Activated naive CD4-positive, alpha-beta T cell treated with anti-CD3 and anti-CD28 coated beads, Interleukin-2, amount 50 U/mL, for 16 hours (primary cell): Measurements from ENCODE around the gene GTSE1.
"Not testable (repeated sequence)": the region's sequence is repeated elsewhere in the genome, so short reads cannot be mapped to it uniquely, and the experiment has no call there.

ENCODE experiments used
- DNase-seq: peaks from one replicate; pipeline ENCODE4 v3.0.0-alpha.2; 2020

Gene GTSE1

DNA sequence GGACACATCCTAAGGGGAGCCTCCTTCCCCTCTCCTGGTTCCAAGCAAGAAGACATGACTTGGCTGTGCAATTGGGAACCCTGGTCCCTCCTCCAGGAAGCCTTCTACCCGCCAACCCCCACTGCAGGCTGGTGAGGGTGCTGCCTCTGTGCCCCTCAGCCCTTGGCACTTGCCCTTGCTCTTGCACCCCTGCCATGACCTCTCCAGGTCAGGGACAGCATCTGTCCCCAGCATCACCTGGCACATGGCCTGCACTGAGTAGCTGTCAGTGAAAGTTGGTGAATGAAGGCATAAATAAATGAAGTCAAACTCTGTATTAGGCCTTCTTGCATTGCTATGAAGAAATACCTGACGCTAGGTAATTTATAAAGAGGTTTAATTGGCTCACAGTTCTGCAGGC, 1.9 kb upstream of the GTSE1 start:
- DNase-seq, result no peak

DNA sequence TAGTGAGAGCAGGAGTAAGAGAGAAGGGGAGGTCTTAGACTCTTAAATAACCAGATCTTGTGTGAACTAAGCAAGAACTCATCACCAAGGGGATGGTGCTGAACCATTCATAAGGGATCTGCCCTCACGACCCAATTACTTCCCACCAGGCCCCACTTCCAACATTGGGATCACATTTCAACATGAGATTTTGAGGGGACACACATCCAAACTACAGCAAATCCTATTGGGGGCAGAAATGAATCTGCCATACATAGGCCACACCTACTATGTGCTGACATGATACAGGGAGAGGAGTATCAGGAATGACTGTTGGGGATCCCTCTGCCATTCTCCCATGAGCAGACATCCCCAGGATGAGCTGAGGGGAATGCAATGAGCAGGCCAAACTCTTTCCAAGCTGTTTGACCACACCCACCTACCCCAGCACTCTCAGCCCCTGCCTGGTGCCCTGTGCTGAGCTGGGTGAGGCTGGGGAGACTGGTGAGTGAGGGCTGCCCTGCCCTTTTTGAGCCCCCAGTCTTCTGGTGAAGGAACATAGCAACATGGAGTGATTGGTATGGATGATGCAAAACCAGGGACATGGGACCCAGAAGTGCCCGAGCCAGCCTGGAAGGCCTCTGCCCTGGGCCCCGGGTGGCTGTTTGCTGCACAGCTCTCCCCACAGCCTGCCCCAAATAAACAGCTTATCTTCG, 1.2 kb upstream of the GTSE1 start:
- DNase-seq, result no peak

DNA sequence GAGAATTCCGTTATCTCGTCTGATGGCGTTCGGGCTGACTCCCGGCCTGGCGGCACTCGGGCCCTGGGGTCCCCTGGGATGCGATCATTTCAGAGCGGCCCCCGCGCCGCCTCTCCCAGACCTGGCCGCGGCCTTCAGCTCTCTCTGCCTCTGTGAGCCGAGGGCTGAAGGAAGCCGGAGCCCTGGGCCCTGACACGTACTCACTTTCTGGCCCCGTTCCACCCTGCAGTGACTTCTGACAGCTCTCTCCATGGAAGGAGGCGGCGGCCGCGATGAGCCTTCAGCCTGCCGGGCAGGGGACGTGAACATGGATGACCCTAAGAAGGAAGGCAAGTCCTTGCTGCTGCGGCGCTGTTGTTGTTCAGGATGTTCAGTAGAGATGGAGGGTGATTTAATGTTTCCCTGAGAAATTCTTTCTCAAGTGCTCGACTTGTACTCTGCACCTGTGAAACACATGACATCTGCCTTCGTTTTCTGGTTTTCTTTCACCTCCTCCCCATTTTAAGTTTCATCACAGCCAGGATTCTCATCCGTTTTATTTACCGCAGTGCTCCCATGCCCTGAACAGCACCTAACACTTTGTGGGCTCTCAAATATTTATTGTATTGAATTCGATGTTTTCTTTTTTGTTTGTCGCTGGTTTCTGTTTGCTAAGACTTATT, 612 bp downstream of the GTSE1 start:
- no peak for DNase-seq

DNA sequence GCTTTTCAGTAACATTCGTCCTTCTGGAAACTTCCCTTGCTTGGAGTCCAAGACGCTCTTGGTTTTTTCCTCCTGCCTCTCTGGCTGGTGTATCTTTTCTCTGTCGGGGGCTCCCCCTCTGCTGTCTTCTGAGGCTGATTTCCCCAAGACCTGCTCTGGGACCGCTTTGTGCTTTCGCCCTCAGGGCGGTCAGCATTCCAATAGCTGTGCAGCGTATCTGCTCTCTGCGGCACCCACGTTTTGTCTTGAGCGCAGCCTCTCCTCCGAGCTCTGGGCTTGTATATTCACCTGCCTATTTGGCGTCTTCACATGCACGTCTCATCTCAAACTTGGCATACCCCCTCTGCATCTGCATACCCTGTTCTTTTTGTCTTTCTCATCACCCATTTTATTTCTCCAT, 2.4 kb downstream of the GTSE1 start:
- DNase-seq, result no peak

DNA sequence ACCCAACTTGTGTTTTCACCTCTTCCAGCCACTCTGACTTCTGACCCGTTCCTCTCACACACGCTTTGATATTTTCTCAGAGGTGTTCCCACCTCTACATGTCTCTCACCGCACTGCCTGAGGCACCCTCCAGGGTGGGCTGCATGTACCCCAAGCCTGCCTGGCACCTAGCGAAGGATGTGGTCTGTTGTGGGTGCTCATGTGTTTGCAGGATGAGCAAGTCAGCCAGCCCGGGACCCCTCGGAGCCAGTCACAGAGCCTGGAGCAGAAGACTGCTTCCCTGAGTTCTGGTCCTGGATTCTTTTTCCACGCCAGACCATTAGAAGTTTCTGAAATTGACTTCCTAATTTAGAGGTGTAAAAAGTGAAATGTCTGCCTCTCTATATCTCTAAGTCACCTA, 3.8 kb downstream of the GTSE1 start:
- DNase-seq, result no peak

DNA sequence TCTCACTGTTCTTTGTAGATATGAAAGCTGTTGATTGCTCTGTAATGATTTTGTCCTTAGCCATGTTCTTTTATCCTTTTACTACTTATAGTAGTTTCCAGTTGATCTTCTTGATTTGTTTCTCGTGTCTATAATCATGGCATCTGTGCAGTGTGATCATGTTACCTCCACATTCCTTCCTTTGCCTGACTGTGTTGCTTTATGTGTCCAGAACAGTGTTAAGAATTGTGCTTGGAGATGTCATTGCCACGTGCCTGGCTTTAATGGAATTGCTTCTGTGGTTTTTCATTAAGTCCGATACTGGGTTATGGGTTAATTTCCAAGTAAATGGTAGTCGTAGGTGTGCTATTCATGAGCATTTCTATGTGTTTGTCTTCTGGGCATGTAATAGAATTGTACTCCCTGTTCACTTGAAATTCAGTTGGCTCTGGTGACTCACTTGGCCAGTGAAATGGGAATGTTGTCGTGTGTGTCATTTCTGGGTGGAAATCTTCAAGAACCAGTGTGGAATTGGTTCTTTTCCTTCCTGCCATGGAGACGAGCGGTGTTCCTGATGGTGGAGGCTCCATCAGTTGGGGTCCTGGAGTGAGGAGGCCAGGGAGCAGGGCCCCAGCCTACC, 6.8 kb downstream of the GTSE1 start:
- no peak for DNase-seq

DNA sequence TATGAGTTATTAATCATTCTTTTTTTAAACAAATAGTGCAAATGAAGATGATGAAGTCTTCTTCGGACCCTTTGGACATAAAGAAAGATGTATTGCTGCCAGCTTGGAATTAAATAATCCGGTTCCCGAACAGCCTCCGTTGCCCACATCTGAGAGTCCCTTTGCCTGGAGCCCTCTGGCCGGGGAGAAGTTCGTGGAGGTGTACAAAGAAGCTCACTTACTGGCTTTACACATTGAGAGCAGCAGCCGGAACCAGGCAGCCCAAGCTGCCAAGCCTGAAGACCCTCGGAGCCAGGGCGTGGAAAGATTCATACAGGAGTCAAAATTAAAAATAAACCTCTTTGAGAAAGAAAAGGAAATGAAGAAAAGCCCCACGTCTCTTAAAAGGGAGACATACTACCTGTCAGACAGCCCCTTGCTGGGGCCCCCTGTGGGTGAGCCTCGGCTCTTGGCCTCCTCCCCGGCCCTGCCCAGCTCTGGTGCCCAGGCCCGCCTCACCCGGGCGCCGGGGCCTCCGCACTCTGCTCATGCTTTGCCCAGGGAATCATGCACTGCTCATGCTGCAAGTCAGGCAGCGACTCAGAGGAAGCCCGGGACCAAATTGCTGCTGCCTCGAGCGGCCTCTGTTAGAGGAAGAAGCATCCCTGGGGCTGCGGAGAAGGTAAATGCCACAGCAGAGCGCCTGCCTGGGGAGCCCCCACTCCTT, 11.8 kb downstream of the GTSE1 start:
- DNase-seq, result no peak

DNA sequence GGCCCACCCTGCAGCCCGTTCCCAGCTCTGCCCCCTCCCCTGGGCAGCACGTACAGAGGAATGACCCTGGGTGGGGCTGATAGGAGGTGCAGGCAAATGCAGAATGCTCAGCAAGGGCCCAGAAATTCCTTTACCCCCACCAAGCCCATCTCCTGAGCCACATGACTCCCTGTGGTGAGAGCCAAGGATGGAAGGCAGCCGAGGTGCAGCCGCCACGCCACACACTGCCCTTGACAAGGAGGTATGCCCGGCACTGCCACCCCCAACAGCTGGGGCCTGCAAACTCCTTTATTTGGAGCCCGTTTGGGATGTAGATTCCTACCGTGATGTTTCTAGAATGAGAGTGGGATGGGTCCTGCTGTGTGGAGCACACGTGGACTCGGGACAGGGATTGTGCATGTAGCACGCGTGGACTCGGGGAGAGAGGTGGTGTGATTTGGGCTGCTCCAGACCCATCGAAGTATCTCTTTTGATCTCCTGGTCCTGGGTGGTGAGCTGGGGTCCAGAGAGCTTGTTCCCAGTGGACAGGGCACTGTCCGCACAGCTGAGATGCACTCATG, 12.9 kb downstream of the GTSE1 start:
- DNase-seq, result no peak

DNA sequence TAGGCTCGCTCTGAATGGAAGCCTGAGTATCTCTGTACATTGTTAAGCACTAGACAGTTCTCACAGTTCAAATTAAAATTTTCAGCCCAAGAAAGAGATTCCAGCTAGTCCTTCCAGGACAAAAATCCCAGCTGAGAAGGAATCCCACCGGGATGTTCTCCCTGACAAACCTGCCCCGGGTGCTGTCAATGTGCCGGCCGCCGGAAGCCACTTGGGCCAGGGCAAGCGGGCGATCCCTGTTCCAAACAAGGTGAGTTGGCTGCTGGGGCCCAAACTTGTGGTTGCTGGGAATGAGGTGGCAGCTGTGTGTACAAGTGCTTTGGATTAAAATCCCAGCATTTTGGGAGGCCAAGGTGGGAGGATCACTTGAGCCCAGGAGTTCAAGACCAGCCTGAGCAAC, 15.4 kb downstream of the GTSE1 start:
- no peak for DNase-seq

DNA sequence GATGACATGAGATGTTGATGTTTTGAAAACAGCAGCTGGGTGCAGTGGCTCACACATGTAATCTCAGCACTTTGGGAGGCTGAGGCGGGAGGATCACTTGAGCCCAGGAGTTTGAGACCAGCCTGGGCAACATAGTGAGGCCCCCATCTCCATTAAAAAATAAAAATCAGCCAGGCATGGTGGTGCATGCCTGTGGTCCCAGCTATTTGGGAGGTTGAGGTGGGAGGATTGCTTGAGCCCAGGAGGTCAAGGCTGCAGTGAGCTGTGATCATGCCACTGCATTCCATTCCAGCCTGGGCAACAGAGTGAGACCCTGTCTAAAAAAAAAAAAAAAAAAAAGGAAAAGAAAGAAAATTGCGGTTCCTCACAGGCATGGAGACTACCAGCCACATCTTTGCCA, 16.2 kb downstream of the GTSE1 start:
- DNase-seq, result not testable (repeated sequence)

DNA sequence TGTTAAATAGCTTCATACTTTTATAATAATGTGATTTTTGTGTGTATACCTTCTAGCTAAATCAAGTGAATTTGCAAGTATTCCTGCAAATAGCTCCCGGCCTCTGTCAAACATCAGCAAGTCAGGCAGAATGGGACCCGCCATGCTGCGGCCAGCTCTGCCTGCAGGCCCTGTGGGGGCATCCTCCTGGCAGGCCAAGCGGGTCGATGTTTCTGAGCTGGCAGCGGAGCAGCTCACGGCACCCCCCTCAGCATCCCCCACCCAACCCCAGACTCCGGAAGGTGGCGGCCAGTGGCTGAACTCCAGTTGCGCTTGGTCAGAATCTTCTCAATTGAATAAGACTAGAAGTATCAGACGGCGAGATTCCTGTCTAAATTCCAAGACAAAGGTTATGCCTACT, 19.3 kb downstream of the GTSE1 start:
- DNase-seq, result no peak

DNA sequence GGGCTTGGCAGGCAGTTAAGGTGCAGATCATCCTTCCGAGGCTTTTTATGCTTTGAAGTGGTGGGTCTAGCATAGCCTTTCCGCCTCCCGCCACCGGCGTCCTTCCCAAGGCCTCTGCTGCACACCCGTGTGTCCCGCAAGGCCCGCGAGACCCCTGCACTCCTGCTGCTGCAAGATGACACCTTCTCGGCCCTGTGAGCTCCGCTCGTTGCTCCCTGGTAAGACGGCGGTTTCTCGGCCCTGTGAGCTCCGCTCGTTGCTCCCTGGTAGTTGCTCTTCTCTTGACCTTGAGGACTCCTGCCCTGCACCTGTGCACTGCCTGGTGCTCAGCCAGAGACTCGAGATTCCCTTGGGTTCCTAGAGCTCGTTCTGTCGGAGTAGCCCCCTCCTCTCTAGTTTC, 21.0 kb downstream of the GTSE1 start:
- DNase-seq, result no peak

DNA sequence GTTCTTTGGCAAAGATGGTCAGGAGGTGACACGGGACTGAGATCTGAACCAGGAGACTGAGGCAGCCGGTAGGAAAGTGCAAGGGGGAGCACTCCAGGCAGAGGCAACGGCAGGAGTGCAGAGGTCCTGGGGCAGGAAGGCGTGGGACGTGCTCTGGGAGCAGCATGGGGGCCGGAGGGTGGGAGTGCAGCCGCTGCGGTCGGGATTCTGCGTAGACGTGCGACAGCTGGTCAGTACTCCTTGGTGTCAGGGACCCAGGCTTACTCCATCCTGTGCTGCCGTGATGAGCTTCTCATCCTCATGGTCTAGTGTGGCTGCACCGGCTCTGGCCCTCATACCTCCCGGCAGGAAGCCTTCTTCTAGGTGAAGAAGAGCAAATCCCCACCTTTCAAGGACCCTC, 21.9 kb downstream of the GTSE1 start:
- no peak for DNase-seq

DNA sequence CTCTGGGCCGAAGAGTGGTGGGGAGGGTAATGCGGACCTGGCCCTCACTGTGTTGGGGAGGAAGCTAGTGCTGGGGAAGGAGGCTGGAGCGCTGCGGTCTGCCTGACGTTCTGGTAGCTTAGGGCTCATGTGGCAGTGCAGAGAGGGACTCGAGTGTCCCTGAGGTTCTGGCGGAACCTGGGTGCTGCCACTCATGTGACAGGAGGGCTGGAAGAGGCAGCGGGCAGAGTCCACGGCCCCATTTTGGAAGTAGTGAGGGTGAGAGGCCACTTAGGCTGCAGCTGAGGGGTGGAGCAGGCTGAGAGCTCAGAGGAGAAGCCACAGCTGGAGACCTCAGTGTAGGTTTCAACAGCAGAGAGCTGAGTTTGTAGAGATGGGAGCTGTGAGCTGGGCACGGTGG, 22.6 kb downstream of the GTSE1 start:
- no peak for DNase-seq

DNA sequence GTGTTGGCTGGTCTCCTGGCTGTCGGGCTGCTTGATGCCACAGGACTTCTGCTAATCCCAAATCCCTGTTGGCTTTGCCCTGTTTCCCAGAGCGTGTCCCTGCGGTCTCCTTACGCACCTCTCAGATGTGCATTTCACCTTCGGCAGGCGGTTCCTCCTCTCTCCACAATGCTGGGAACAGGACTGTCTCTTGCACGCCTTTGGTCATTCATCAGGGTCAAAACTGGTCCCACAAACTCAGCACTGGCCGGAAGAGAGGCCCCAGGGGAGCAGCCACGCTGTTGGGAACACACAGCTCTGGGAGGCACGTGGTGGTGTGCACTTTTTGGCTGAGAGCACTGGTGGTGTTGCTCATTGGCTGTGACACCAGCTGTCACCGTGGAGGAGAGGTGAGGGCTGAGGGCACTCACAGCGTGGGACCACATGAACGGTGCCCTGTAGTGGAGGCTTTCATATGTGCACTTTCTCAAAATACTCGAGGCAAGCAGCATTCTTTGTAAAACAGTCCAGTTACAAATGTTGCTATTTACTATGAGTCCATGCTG, 23.6 kb downstream of the GTSE1 start:
- no peak for DNase-seq

DNA sequence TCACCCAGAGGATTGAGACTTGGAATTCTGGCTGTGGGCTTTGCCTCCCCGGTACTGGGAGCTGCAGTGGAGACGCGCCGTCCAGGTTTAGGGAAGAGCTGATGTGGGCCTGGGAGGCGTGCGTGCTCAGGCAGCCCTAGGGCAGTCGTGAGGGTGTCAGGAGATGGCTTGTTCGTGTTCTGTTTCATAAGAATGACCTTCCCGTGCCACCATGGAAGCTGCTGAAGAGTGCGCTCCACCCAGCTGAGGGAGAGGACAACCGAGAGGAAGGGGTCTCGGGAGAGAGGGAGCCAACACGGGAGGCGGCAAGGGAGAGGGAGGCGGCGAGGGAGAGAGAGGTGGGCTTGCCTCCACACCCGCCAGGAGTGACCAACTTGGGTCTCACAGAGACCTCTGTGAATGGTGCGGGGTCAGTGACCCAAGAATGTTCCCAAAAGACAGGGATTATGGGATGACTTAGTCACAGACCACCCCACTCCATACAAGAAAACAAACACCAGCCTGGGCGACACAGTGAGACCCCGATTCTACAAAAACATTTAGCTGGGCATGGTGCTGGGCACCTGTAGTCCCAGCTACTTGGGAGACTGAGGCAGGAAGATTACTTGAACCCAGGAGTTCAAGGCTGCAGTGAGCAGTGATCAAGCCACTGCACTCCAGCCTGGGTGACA, 24.2 kb downstream of the GTSE1 start:
- DNase-seq, result no peak

DNA sequence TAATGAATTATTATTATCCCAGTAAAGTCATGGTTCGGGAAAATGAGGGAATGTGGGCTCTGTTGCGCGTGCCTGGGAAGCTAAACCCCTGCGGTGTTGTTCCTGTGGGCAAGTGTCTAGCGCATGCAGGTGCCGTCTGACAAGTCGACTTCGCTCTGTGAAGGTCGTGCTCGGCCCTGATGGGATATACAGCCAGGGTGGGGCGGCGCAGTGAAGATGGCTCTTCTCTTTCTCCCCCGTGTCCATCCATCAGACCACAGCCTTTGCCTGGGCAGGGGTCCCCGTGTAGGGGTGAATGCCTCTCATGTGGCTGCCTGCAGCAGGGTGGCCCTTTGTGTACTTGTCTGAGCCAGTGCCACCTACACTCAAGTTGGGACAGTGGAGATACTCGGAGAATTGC, 26.0 kb downstream of the GTSE1 start:
- DNase-seq, result no peak

DNA sequence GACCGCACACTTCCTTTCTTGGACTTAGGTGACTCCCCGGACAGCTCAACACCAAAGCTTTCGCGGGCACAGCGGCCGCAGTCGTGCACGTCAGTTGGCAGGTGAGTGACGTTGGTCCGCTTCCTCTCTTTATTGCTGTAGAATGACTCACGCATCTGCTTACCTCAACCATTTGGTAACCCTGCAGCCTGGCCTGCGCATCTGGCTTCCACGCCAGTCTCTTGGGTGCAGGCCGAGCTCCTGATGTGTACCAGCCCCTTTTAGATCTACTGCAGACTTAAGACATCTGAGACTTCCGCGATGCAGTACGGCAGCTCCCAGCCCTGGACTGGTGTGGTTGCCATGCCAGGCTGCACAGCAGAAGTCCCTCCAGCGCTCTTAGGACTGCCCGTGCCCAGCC, 26.5 kb downstream of the GTSE1 start:
- no peak for DNase-seq

DNA sequence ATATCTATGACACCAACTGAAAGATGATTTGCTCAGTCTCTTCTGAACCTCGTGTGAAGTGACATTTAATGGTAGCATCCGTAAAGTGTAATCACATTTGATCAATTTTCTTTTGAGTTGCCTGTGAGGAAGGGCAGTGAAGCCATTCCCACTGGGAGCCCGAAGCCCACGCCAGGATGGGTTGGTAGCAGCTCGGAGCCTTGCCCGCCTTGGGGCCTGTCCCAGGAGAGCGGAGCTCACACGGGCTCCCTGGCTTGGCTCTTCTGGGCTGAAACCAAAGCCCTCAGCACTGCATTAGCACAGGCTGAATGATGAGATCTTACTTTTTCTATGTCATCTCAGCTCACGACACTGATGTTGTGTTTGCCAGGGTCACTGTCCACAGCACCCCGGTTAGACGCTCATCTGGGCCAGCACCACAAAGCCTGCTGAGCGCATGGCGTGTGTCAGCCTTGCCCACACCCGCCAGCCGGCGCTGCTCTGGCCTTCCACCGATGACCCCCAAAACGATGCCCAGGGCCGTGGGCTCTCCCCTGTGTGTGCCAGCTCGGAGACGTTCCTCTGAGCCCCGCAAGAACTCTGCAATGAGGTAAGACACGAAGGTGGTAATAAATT, 29.5 kb downstream of the GTSE1 start:
- DNase-seq, result no peak

DNA sequence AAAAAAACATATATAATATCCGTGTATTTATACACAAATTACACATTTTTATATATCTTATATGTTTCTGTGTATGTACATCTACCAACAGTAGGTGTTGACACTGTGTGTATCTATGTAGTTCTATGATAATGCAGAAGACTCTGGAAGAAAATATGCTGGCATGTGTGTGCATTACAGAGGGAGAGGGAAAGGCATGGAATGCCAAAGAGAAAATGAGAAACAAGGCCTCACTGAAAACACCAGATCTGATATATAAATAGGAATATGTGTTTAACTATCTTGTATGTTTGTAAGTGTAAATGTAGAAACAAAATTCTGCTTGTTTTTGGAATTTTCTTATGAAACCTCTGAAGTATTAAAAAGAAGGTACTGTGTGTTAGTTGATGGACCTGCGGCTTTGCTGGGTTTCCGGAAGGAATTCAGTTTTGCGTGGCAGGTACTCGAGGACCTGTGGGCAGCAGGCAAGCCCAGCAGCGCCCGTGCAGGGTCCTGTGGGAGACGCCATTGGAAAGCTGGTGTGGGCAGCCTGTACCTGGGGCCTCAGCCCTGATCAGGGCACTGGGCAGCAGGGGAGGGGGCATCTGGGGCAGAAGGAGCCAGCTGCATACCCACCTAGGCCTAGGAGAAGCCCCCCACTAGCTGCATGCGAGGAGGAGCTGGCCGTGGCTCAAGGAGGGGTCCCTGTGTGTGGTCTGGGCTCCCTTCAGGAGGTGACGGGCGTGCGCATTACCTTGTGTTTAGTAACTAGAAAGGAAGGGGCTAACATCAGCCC, 31.2 kb downstream of the GTSE1 start:
- no peak for DNase-seq

DNA sequence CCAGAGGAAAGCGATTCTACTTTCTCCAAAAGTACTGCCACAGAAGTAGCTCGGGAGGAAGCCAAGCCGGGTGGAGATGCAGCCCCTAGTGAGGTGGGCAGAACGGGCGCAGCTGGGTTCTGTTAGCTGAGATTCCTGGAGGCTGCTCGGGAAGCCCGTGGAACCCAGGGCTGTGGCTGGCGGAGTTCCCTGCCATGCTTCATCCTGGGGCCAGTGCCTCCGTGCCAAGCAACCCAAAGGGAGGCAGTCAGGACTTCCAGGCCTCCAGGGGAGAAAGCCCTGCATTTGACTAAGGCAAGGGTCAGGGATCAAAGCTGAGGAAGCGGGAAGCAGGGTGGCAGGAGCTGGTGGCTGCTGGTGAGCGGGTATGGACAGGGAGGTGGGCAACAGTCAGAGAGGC, 32.1 kb downstream of the GTSE1 start:
- no peak for DNase-seq
